K562 (cell line): ENCODE measurements around the gene OTULIN. TPM values are rescaled to one million over a fixed set of nuclear protein-coding genes. Genes with fewer than 3 reads are reported as not detected.

Source experiments
- ARID1B ChIP-seq: fragments of 450-650 bp; IDR thresholded peaks from 2 replicates; pipeline ENCODE4 v1.6.1; 2016; ENCODE audit warnings: antibody characterized with exemption, mild to moderate bottlenecking, inconsistent platforms
- BHLHE40 ChIP-seq: IDR thresholded peaks from 2 replicates; pipeline ENCODE4 v1.6.1; 2011; ENCODE audit warnings: low read length, improper control_type of control experiment
- FUS ChIP-seq: fragments of 200-400 bp; formaldehyde crosslinking; optimal IDR thresholded peaks from 2 replicates; pipeline ENCODE3; 2017; ENCODE audit warnings: low read depth, low read length
- HCFC1 ChIP-seq: IDR thresholded peaks from 2 replicates; pipeline ENCODE4 v1.6.1; 2012; ENCODE audit warnings: low read depth, low read length, improper control_type of control experiment
- HMG20B ChIP-seq: fragments of 250-450 bp; sonication (Bioruptor Pico); IDR thresholded peaks from 2 replicates; pipeline ENCODE4 v1.5.0; 2021; ENCODE audit warnings: mild to moderate bottlenecking
- MEF2A ChIP-seq: IDR thresholded peaks from 2 replicates; pipeline ENCODE4 v1.6.1; 2011; ENCODE audit warnings: low read depth, mild to moderate bottlenecking, low read length, moderate library complexity; ENCODE audit not compliant: control insufficient read depth
- MTA1 ChIP-seq: fragments of 450-650 bp; IDR thresholded peaks from 2 replicates; pipeline ENCODE4 v1.6.1; 2017; ENCODE audit warnings: borderline replicate concordance
- NCOA2 ChIP-seq, 2 experiments: fragments of 450-650 bp; IDR thresholded peaks; 2 replicates each; pipeline ENCODE4 v1.6.1; 2018; ENCODE audit warnings: mild to moderate bottlenecking in 2 of 2, moderate library complexity in 1 of 2; ENCODE audit not compliant: partially characterized antibody in 2 of 2
- NR2F6 ChIP-seq: fragments of 450-650 bp; formaldehyde crosslinking; IDR thresholded peaks from 2 replicates; pipeline ENCODE4 v1.4.0; 2020; ENCODE audit warnings: mild to moderate bottlenecking
- PCBP1 ChIP-seq: fragments of 200-400 bp; formaldehyde crosslinking; IDR thresholded peaks from 2 replicates; pipeline ENCODE4 v1.6.1; 2018; ENCODE audit warnings: mild to moderate bottlenecking, low read depth, low read length; ENCODE audit not compliant: poor library complexity, severe bottlenecking
- RCOR1 ChIP-seq, 2 experiments: IDR thresholded peaks; 2 replicates each; pipeline ENCODE4 v1.6.1; 2012; ENCODE audit warnings: low read depth in 2 of 2, low read length in 2 of 2, borderline replicate concordance in 1 of 2, improper control_type of control experiment in 1 of 2
- TSC22D4 ChIP-seq: fragments of 450-650 bp; IDR thresholded peaks from 2 replicates; pipeline ENCODE4 v1.6.1; 2016; ENCODE audit warnings: missing genetic modification characterization, missing biosample characterization, control low read depth
- ZFP1 ChIP-seq: fragments of 450-650 bp; formaldehyde crosslinking; IDR thresholded peaks from 2 replicates; pipeline ENCODE4 v1.4.0; 2020; ENCODE audit warnings: mild to moderate bottlenecking, mixed read lengths
- ZFP30 ChIP-seq: fragments of 250-450 bp; sonication (Bioruptor Pico); IDR thresholded peaks from 2 replicates; pipeline ENCODE4 v1.8.0; 2022; ENCODE audit warnings: moderate library complexity, mild to moderate bottlenecking, inconsistent platforms, borderline replicate concordance
- ZNF3 ChIP-seq: fragments of 250-450 bp; sonication (Bioruptor Pico); IDR thresholded peaks from 2 replicates; pipeline ENCODE4 v1.5.0; 2021; ENCODE audit warnings: mild to moderate bottlenecking, moderate library complexity
- ZNF445 ChIP-seq: fragments of 250-450 bp; sonication (Bioruptor Pico); IDR thresholded peaks from 2 replicates; pipeline ENCODE4 v1.4.0; 2020; ENCODE audit warnings: low read depth, mild to moderate bottlenecking, moderate library complexity
- ZNF57 ChIP-seq: fragments of 450-650 bp; formaldehyde crosslinking; IDR thresholded peaks from 2 replicates; pipeline ENCODE4 v1.4.0; 2020; ENCODE audit warnings: mild to moderate bottlenecking, moderate library complexity
- ZNF696 ChIP-seq: fragments of 250-450 bp; sonication (Bioruptor Pico); conservative IDR thresholded peaks from 2 replicates; pipeline ENCODE4 v1.4.0; 2020; ENCODE audit warnings: mild to moderate bottlenecking, moderate library complexity
- polyA plus RNA-seq, 8 experiments: library from polyadenylated mRNA; depleted of rRNA in 4 of 8; stranded (reverse) in 5 of 8; unstranded in 3 of 8; fragments of >200 nt; fragmentation: Nextera tagmentation in 2 of 8; fragmentation: Illumina TruSeq in 1 of 8; extraction: Ambion mirVana in 2 of 8; extraction: Trizol in 1 of 8; gene quantifications; 2 replicates each; pipeline versions ENCODE4 v1.2.1 to v1.2.3, GENCODE V29; 2011 to 2014; ENCODE audit warnings: inconsistent platforms in 1 of 8, missing spikeins in 1 of 8
- total RNA-seq, 7 experiments: library from RNA; depleted of rRNA in 6 of 7; stranded (reverse); fragments of >200 nt in 6 of 7; fragmentation: Illumina TruSeq in 2 of 7; extraction: Trizol in 2 of 7; gene quantifications; 2 replicates each; pipeline versions ENCODE4 v1.2.1 to v1.2.3, GENCODE V29; 2011 to 2021; ENCODE audit warnings: low replicate concordance in 1 of 7
- TF ChIP-seq, protein P1 (sequence below): sonication (generic); formaldehyde crosslinking; IDR thresholded peaks from 2 replicates; pipeline ENCODE4 v1.8.0; 2022; ENCODE audit warnings: mild to moderate bottlenecking, missing genetic modification reagents
- TF ChIP-seq, protein P2 (sequence below): sonication (generic); formaldehyde crosslinking; IDR thresholded peaks from 2 replicates; pipeline ENCODE4 v1.9.0; 2022; ENCODE audit warnings: mild to moderate bottlenecking, missing genetic modification reagents
- TF ChIP-seq, protein P3 (sequence below): fragments of 450-650 bp; formaldehyde crosslinking; IDR thresholded peaks from 2 replicates; pipeline ENCODE4 v1.4.0; 2022; ENCODE audit warnings: missing genetic modification characterization
- TF ChIP-seq, protein P4 (sequence below): fragments of 450-650 bp; IDR thresholded peaks from 2 replicates; pipeline ENCODE4 v1.7.0; 2016; ENCODE audit warnings: borderline replicate concordance
- TF ChIP-seq, protein P5 (sequence below): IDR thresholded peaks from 2 replicates; pipeline ENCODE4 v1.6.1; 2012; ENCODE audit warnings: low read depth, low read length, improper control_type of control experiment, borderline replicate concordance

The OTULIN gene
- total and polyA plus RNA-seq, 9 of the 15 experiments (the other 6 are each of a cell fraction or from before 2014, with no cell fraction given), result 3.3 to 33.6 (median 20.1) TPM

DNA sequence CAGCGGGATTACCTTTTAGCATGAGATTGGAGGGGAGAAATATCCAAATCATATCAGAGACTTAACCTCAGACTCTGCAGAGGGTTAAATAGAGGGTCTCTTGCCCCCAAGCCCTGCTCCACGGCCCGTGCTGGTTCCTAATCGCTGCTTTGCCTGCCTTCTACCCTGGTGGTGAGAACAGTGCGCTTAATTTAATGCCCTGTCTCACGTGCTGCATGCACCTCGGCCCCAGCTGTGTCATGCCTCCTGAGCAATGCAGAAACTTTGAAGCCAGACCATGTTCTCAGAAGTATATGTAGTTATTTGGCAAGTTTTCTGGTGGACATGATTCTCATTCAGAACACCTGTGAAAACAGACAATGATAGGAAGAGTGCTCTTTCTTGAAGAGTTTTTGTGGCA is 1.4 kb downstream of the OTULIN start (continued):
- no peak for TF ChIP-seq ZNF696 (CRISPR knock-in tag)
- no peak for TF ChIP-seq MEF2A
- TF ChIP-seq ZFP30 (CRISPR knock-in tag), result no peak
- TF ChIP-seq, protein P1, sequence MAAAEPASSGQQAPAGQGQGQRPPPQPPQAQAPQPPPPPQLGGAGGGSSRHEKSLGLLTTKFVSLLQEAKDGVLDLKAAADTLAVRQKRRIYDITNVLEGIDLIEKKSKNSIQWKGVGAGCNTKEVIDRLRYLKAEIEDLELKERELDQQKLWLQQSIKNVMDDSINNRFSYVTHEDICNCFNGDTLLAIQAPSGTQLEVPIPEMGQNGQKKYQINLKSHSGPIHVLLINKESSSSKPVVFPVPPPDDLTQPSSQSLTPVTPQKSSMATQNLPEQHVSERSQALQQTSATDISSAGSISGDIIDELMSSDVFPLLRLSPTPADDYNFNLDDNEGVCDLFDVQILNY (CRISPR knock-in tag), result 0 out of 2 replicates have a peak, but pooled peaks have one; percentile 66
- no peak for TF ChIP-seq ARID1B
- TF ChIP-seq BHLHE40, result peak; percentile 97
- no peak for TF ChIP-seq HCFC1
- TF ChIP-seq ZNF57 (CRISPR knock-in tag), result no peak
- no peak for TF ChIP-seq MTA1
- no peak for TF ChIP-seq ZNF3 (CRISPR knock-in tag)
- TF ChIP-seq FUS, result no peak
- TF ChIP-seq TSC22D4 (tag), result no peak
- TF ChIP-seq, protein P2, sequence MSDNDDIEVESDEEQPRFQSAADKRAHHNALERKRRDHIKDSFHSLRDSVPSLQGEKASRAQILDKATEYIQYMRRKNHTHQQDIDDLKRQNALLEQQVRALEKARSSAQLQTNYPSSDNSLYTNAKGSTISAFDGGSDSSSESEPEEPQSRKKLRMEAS (CRISPR knock-in tag), result peak; percentile 97
- TF ChIP-seq, protein P3, sequence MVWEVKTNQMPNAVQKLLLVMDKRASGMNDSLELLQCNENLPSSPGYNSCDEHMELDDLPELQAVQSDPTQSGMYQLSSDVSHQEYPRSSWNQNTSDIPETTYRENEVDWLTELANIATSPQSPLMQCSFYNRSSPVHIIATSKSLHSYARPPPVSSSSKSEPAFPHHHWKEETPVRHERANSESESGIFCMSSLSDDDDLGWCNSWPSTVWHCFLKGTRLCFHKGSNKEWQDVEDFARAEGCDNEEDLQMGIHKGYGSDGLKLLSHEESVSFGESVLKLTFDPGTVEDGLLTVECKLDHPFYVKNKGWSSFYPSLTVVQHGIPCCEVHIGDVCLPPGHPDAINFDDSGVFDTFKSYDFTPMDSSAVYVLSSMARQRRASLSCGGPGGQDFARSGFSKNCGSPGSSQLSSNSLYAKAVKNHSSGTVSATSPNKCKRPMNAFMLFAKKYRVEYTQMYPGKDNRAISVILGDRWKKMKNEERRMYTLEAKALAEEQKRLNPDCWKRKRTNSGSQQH (CRISPR knock-in tag), result no peak
- no peak for TF ChIP-seq HMG20B (CRISPR knock-in tag)
- TF ChIP-seq, protein P4, sequence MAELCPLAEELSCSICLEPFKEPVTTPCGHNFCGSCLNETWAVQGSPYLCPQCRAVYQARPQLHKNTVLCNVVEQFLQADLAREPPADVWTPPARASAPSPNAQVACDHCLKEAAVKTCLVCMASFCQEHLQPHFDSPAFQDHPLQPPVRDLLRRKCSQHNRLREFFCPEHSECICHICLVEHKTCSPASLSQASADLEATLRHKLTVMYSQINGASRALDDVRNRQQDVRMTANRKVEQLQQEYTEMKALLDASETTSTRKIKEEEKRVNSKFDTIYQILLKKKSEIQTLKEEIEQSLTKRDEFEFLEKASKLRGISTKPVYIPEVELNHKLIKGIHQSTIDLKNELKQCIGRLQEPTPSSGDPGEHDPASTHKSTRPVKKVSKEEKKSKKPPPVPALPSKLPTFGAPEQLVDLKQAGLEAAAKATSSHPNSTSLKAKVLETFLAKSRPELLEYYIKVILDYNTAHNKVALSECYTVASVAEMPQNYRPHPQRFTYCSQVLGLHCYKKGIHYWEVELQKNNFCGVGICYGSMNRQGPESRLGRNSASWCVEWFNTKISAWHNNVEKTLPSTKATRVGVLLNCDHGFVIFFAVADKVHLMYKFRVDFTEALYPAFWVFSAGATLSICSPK, result no peak
- no peak for TF ChIP-seq RCOR1 (IDR thresholded peaks at IDR 0.05; ENCODE audit: borderline replicate concordance in 1 of 2, low read depth in 2 of 2, low read length in 2 of 2)
- TF ChIP-seq NR2F6 (CRISPR knock-in tag), result no peak
- TF ChIP-seq, protein P5, sequence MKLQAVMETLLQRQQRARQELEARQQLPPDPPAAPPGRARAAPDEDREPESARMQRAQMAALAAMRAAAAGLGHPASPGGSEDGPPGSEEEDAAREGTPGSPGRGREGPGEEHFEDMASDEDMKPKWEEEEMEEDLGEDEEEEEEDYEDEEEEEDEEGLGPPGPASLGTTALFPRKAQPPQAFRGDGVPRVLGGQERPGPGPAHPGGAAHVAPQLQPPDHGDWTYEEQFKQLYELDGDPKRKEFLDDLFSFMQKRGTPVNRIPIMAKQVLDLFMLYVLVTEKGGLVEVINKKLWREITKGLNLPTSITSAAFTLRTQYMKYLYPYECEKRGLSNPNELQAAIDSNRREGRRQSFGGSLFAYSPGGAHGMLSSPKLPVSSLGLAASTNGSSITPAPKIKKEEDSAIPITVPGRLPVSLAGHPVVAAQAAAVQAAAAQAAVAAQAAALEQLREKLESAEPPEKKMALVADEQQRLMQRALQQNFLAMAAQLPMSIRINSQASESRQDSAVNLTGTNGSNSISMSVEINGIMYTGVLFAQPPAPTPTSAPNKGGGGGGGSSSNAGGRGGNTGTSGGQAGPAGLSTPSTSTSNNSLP, result no peak
- no peak for TF ChIP-seq ZFP1
- no peak for TF ChIP-seq PCBP1
- no peak for TF ChIP-seq ZNF445 (CRISPR knock-in tag)
- TF ChIP-seq NCOA2 (IDR thresholded peaks at IDR 0.05; ENCODE audit: partially characterized antibody in 2 of 2), result no peak
